Mammary epithelial cell (primary cell): ENCODE data around the gene PIK3C2B.

Experiments used
- CTCF ChIP-seq, 2 donors: IDR thresholded peaks in 1 of 2; conservative IDR thresholded peaks in 1 of 2; 2 replicates each; pipeline ENCODE4 v1.5.1; 2011 to 2012; ENCODE audit warnings: inconsistent platforms in 2 of 2, low read length in 2 of 2, mild to moderate bottlenecking in 2 of 2, control low read depth in 1 of 2, low read depth in 1 of 2; ENCODE audit not compliant: insufficient read depth in 1 of 2; ENCODE audit errors: extremely low read depth in 1 of 2
- EZH2 ChIP-seq: IDR thresholded peaks from 2 replicates; pipeline ENCODE4 v1.6.1; 2012; ENCODE audit warnings: low read length, inconsistent platforms, borderline replicate concordance

- TF ChIP-seq CTCF (conservative IDR thresholded peaks at IDR 0.05 in 1 of 2, IDR thresholded peaks at IDR 0.05 in 1 of 2; ENCODE audit: extremely low read depth in 1 of 2, insufficient read depth in 1 of 2, low read depth in 1 of 2, low read length in 2 of 2) (no peak), EZH2 (no peak)
Observed at GRCh38 chr1:204480515-204480914, 14.1 kb downstream of the PIK3C2B start.
